Ishikawa (cell line): ENCODE results near the gene TBC1D8.

Experiments
- CEBPB ChIP-seq: IDR thresholded peaks from 2 replicates; pipeline ENCODE4 v1.6.1; 2012
- CREB1 ChIP-seq: IDR thresholded peaks from 2 replicates; pipeline ENCODE4 v1.6.1; 2012; ENCODE audit warnings: low read depth
- EGR1 ChIP-seq: IDR thresholded peaks from 2 replicates; pipeline ENCODE4 v1.6.1; 2012
- EP300 ChIP-seq: IDR thresholded peaks from 2 replicates; pipeline ENCODE4 v1.6.1; 2012; ENCODE audit warnings: borderline replicate concordance
- NFIC ChIP-seq: IDR thresholded peaks from 2 replicates; pipeline ENCODE4 v1.6.1; 2012
- RAD21 ChIP-seq: IDR thresholded peaks from 2 replicates; pipeline ENCODE4 v1.6.1; 2012; ENCODE audit warnings: low read depth
- TAF1 ChIP-seq: IDR thresholded peaks from 2 replicates; pipeline ENCODE4 v1.6.1; 2012; ENCODE audit warnings: low read depth, mild to moderate bottlenecking
- YY1 ChIP-seq: IDR thresholded peaks from 2 replicates; pipeline ENCODE4 v1.6.1; 2012; ENCODE audit warnings: low read depth
- ZBTB7A ChIP-seq: IDR thresholded peaks from 2 replicates; pipeline ENCODE4 v1.6.1; 2012; ENCODE audit warnings: low read depth
- TF ChIP-seq, protein P1 (sequence below): IDR thresholded peaks from 2 replicates; pipeline ENCODE4 v1.6.1; 2012
- TF ChIP-seq, protein P2 (sequence below): IDR thresholded peaks from 2 replicates; pipeline ENCODE4 v1.6.1; 2012; ENCODE audit warnings: low read depth, mild to moderate bottlenecking
- TF ChIP-seq, protein P3 (sequence below): IDR thresholded peaks from 2 replicates; pipeline ENCODE4 v1.6.1; 2012

DNA sequence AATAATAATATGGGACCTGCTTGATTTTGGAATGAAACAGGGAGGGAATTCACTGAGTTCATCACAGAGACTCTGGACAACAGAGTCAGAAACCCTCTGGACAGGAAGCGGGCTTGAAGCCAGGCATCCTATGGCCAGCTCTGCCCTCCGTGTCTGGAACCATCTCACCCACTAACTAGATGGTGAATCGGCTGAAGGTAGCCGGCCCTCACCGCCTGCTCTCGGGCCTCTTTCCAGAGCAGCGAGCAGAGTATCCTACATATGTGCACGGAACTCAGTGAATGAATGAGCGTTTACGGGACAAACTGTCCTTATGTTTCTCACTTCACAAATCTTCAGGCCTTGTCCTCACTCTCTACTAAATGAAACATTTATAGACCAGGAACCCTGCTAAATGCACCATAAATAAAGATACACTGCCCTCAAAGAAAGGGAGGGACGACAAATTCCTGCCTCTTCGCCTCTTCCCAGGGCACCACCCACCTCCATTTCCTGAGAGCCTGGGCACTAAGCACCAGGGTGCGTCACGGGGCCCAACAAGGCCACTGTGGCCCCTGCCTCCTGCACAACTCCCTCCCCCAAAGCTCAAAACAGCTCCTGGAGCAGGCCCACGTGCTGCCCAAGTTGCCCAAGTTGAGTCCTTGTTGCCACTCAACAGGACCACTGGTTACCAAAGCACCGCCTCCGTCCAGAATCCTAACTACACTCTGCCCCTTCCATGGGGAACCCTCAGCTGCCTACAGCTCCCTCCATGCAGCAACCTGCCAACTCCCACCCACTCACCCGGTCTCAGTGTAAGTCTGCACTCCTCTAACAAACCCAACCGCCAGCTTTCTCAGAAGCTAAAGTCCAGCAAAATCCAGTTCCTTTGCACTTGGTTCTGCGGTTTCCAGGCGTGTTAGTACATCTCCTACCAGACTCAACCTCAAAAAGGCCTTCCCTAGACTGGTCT is 1.7 kb downstream of the TBC1D8 start:
- TF ChIP-seq, protein P1, sequence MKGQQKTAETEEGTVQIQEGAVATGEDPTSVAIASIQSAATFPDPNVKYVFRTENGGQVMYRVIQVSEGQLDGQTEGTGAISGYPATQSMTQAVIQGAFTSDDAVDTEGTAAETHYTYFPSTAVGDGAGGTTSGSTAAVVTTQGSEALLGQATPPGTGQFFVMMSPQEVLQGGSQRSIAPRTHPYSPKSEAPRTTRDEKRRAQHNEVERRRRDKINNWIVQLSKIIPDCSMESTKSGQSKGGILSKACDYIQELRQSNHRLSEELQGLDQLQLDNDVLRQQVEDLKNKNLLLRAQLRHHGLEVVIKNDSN = no peak
- no peak for TF ChIP-seq EP300
- TF ChIP-seq, protein P2, sequence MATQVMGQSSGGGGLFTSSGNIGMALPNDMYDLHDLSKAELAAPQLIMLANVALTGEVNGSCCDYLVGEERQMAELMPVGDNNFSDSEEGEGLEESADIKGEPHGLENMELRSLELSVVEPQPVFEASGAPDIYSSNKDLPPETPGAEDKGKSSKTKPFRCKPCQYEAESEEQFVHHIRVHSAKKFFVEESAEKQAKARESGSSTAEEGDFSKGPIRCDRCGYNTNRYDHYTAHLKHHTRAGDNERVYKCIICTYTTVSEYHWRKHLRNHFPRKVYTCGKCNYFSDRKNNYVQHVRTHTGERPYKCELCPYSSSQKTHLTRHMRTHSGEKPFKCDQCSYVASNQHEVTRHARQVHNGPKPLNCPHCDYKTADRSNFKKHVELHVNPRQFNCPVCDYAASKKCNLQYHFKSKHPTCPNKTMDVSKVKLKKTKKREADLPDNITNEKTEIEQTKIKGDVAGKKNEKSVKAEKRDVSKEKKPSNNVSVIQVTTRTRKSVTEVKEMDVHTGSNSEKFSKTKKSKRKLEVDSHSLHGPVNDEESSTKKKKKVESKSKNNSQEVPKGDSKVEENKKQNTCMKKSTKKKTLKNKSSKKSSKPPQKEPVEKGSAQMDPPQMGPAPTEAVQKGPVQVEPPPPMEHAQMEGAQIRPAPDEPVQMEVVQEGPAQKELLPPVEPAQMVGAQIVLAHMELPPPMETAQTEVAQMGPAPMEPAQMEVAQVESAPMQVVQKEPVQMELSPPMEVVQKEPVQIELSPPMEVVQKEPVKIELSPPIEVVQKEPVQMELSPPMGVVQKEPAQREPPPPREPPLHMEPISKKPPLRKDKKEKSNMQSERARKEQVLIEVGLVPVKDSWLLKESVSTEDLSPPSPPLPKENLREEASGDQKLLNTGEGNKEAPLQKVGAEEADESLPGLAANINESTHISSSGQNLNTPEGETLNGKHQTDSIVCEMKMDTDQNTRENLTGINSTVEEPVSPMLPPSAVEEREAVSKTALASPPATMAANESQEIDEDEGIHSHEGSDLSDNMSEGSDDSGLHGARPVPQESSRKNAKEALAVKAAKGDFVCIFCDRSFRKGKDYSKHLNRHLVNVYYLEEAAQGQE = no peak
- no peak for TF ChIP-seq YY1
- no peak for TF ChIP-seq CREB1
- TF ChIP-seq CEBPB = no peak
- no peak for TF ChIP-seq EGR1
- TF ChIP-seq, protein P3, sequence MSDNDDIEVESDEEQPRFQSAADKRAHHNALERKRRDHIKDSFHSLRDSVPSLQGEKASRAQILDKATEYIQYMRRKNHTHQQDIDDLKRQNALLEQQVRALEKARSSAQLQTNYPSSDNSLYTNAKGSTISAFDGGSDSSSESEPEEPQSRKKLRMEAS = no peak
- no peak for TF ChIP-seq TAF1
- TF ChIP-seq NFIC = no peak
- no peak for TF ChIP-seq ZBTB7A
- TF ChIP-seq RAD21 = no peak
